ENCODE results near the gene SESN3.
"Not testable (repeated sequence)": the region's sequence is repeated elsewhere in the genome, so short reads cannot be mapped to it uniquely, and the experiment has no call there.

SESN3 gene

GRCh38 chr11:95149651-95150364, 81.2 kb downstream of the SESN3 start:
- DNase-seq: no peak

GRCh38 chr11:95148938-95149337, 82.1 kb downstream of the SESN3 start:
- DNase-seq: no peak

- DNase-seq: no peak
These were observed 82.6 kb downstream of the SESN3 start for GRCh38 chr11:95148406-95148805.

- no peak for DNase-seq
These were observed 83.6 kb downstream of the SESN3 start for GRCh38 chr11:95147364-95147905.

GRCh38 chr11:95145430-95146060, 85.5 kb downstream of the SESN3 start:
- no peak for DNase-seq

- DNase-seq: no peak
These were observed 86.4 kb downstream of the SESN3 start for GRCh38 chr11:95144313-95145235.

- DNase-seq: no peak
These were observed 87.8 kb downstream of the SESN3 start for GRCh38 chr11:95143106-95143681.

- no peak for DNase-seq
These were observed 88.6 kb downstream of the SESN3 start for GRCh38 chr11:95142431-95142830.

GRCh38 chr11:95140397-95141033, 90.5 kb downstream of the SESN3 start:
- no peak for DNase-seq

- DNase-seq: no peak
These were observed 92.6 kb downstream of the SESN3 start for GRCh38 chr11:95138448-95138847.

- no peak for DNase-seq
These were observed 93.7 kb downstream of the SESN3 start for GRCh38 chr11:95137299-95137698.

- DNase-seq: not testable (repeated sequence)
These were observed 94.3 kb downstream of the SESN3 start for GRCh38 chr11:95136747-95137146.

GRCh38 chr11:95135880-95136279, 95.1 kb downstream of the SESN3 start:
- no peak for DNase-seq

- no peak for DNase-seq
These were observed 95.8 kb downstream of the SESN3 start for GRCh38 chr11:95135155-95135554.

- DNase-seq: no peak
These were observed 96.5 kb downstream of the SESN3 start for GRCh38 chr11:95134491-95134890.

- no peak for DNase-seq
These were observed 98.0 kb downstream of the SESN3 start for GRCh38 chr11:95132956-95133355.

- DNase-seq: no peak
These were observed 102.4 kb downstream of the SESN3 start for GRCh38 chr11:95128602-95129001.

- DNase-seq: no peak
These were observed 107.4 kb downstream of the SESN3 start for GRCh38 chr11:95123556-95123955.

- DNase-seq: no peak
These were observed 109.3 kb downstream of the SESN3 start for GRCh38 chr11:95121698-95122097.

- no peak for DNase-seq
These were observed 111.5 kb downstream of the SESN3 start for GRCh38 chr11:95119361-95120060.

GRCh38 chr11:95115597-95115996, 115.4 kb downstream of the SESN3 start:
- no peak for DNase-seq

Data from NCI-H1930 (cell line).